ENCODE measurements around the gene NT5C3A. TPM values are rescaled to one million over a fixed set of nuclear protein-coding genes. Genes with fewer than 3 reads are reported as not detected.

Gene NT5C3A
- total and polyA plus RNA-seq, 2 of the 8 experiments (the other 6 are each of a cell fraction or from before 2014, with no cell fraction given), result 7.5 to 22.7 TPM

DNA sequence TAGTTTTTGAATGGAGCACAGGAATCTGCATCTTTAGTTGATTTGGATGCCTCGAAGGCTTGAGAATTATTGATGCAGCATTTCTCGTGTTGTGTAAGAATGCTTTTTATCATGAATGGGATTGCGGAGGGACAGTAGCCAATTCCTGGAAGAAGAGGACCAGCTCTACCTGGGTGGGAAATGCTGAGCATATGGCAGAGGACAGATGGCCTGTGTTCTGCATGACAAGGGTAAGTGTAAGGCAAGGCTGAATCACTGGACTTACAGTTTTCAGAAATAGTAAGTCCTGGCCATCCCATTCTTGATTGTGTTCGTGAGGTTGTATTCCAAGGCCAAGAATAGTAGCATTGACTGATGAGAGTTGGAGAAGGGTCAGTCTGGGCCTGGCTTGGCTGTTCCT, 30.7 kb upstream of the NT5C3A start:
- no peak for FAIRE-seq
- no peak for TF ChIP-seq TEAD4 (IDR thresholded peaks at IDR 0.05; ENCODE audit: low read depth, low read length)
- TF ChIP-seq RBBP5 (IDR thresholded peaks at IDR 0.05; ENCODE audit: borderline replicate concordance, low read depth, low read length), result no peak
- TF ChIP-seq TAF7 (optimal IDR thresholded peaks at IDR 0.05; ENCODE audit: borderline replicate concordance, low read depth, low read length), result no peak
- TF ChIP-seq, protein P1, sequence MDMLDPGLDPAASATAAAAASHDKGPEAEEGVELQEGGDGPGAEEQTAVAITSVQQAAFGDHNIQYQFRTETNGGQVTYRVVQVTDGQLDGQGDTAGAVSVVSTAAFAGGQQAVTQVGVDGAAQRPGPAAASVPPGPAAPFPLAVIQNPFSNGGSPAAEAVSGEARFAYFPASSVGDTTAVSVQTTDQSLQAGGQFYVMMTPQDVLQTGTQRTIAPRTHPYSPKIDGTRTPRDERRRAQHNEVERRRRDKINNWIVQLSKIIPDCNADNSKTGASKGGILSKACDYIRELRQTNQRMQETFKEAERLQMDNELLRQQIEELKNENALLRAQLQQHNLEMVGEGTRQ (IDR thresholded peaks at IDR 0.05; ENCODE audit: low read length), result no peak
- no peak for TF ChIP-seq POU5F1 (IDR thresholded peaks at IDR 0.05; ENCODE audit: low read depth, low read length)
- TF ChIP-seq CHD2 (IDR thresholded peaks at IDR 0.05; ENCODE audit: low read length), result no peak
- no peak for TF ChIP-seq TBP (IDR thresholded peaks at IDR 0.05; ENCODE audit: low read depth, low read length)
- TF ChIP-seq, protein P2, sequence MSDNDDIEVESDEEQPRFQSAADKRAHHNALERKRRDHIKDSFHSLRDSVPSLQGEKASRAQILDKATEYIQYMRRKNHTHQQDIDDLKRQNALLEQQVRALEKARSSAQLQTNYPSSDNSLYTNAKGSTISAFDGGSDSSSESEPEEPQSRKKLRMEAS (IDR thresholded peaks at IDR 0.05), result no peak
- TF ChIP-seq, protein P3, sequence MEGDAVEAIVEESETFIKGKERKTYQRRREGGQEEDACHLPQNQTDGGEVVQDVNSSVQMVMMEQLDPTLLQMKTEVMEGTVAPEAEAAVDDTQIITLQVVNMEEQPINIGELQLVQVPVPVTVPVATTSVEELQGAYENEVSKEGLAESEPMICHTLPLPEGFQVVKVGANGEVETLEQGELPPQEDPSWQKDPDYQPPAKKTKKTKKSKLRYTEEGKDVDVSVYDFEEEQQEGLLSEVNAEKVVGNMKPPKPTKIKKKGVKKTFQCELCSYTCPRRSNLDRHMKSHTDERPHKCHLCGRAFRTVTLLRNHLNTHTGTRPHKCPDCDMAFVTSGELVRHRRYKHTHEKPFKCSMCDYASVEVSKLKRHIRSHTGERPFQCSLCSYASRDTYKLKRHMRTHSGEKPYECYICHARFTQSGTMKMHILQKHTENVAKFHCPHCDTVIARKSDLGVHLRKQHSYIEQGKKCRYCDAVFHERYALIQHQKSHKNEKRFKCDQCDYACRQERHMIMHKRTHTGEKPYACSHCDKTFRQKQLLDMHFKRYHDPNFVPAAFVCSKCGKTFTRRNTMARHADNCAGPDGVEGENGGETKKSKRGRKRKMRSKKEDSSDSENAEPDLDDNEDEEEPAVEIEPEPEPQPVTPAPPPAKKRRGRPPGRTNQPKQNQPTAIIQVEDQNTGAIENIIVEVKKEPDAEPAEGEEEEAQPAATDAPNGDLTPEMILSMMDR (IDR thresholded peaks at IDR 0.05; ENCODE audit: control extremely low read depth in 1 of 3, insufficient read depth in 1 of 3, low read depth in 1 of 3, low read length in 3 of 3), result no peak

More for the DNA sequence above, 30.7 kb upstream of the NT5C3A start:
- Histone ChIP-seq H4K91ac (replicated peaks; ENCODE audit: insufficient read length, low read length) (no peak overlapping the region), H3K36me3 (ENCODE audit: control insufficient read depth in 2 of 4, insufficient read depth in 4 of 4, low read length in 3 of 4) (peaks cover under 1 to 33% (median 19%) of the 10 kb centered on the region in 4 experiments; a peak in 7 of 8 replicates), H3K56ac (replicated peaks; ENCODE audit: insufficient read length, low read depth, low read length) (no peak overlapping the region), H3K79me1 (ENCODE audit: low read depth, low read length) (no peaks in the 10 kb centered on the region), H2BK120ac (replicated peaks; ENCODE audit: low read depth, low read length) (no peak overlapping the region), H2BK12ac (ENCODE audit: low read depth, low read length) (no peak overlapping the region), H3K27me3 (replicated peaks in 1 of 4; ENCODE audit: control insufficient read depth in 3 of 4, extremely low read depth in 1 of 4, insufficient read depth in 3 of 4, low read length in 3 of 4) (no peaks in the 10 kb centered on the region), H3K4ac (replicated peaks; ENCODE audit: insufficient read length, low read depth, low read length) (no peak overlapping the region), H2AFZ (ENCODE audit: low read length) (no peak overlapping the region), H4K5ac (ENCODE audit: insufficient read length, low read depth, low read length) (no peak overlapping the region), H2AK5ac (ENCODE audit: low read depth, low read length) (no peak overlapping the region), H4K20me1 (replicated peaks in 1 of 2; ENCODE audit: control insufficient read depth in 1 of 2, insufficient read depth in 2 of 2, low read length in 2 of 2) (peaks cover 0 to 2% of the 10 kb centered on the region in 2 experiments), H3K79me2 (ENCODE audit: control insufficient read depth in 1 of 2, insufficient read depth in 2 of 2, low read length in 2 of 2) (no peaks in the 10 kb centered on the region), H2BK15ac (ENCODE audit: low read length) (no peak overlapping the region), H2BK20ac (ENCODE audit: low read length) (no peak overlapping the region), H3K9me3 (ENCODE audit: insufficient read depth in 2 of 2, low read depth in 1 of 2, low read length in 1 of 2) (no peaks in the 10 kb centered on the region), H3K4me2 (ENCODE audit: insufficient read depth in 1 of 2, low read depth in 2 of 2, low read length in 2 of 2) (no peak overlapping the region), H3K18ac (ENCODE audit: extremely low read depth, low read length) (no peak overlapping the region), H3K4me3 (ENCODE audit: extremely low read depth in 1 of 4, insufficient read depth in 2 of 4, low read depth in 3 of 4, low read length in 4 of 4) (no peak overlapping the region), H2BK5ac (ENCODE audit: low read depth, low read length) (no peak overlapping the region), H3K4me1 (replicated peaks in 1 of 4; ENCODE audit: control insufficient read depth in 3 of 4, insufficient read depth in 4 of 4, low read length in 3 of 4) (no peaks in the 10 kb centered on the region), H3K23ac (ENCODE audit: insufficient read length) (no peak overlapping the region), H3K23me2 (ENCODE audit: low read depth, low read length) (no peaks in the 10 kb centered on the region), H3K9ac (replicated peaks in 1 of 4; ENCODE audit: extremely low read depth in 1 of 4, low read depth in 3 of 4, low read length in 3 of 4) (no peak overlapping the region), H3K14ac (ENCODE audit: insufficient read length) (no peak overlapping the region), H3K27ac (ENCODE audit: low read depth, low read length) (no peak overlapping the region), H4K8ac (ENCODE audit: extremely low read depth, insufficient read depth, low read length) (no peak overlapping the region)
- WGBS, 2 experiments (ENCODE audit: extremely low coverage in 1 of 2, insufficient coverage in 1 of 2, insufficient read length in 1 of 2, insufficient replicate concordance in 2 of 2, low coverage in 1 of 2, low lambda C conversion rate in 2 of 2, missing lambda C conversion rate in 1 of 2), result 93% methylated on average over 4 of the region's 4 CpGs; no CpG with 5 or more reads in 1 of the 2 experiments
- CTCF ChIA-PET (ENCODE audit: partially characterized antibody), result interaction anchor here (0.6 to 2.8 kb wide), 4 partner anchors 10 to 53 kb away, joined by 3 to 12 read pairs (median 4); partner anchors contain the start of gene RP9
- DNase-seq (ENCODE audit: low read depth in 1 of 2, low spot score in 2 of 2), result no peak
- POLR2A ChIA-PET (ENCODE audit: partially characterized antibody), result no interaction called here

All from H1 (cell line).